HEK293 (cell line): ENCODE data around the gene NEGR1.

ENCODE experiments used
- CTCF ChIA-PET: fragments of 350-600 bp; formaldehyde crosslinking; extraction: SDS; loops from one replicate; lab custom pipeline; 2021; ENCODE audit warnings: antibody characterized with exemption; lab: Yijun Ruan, JAX
- POLR2A ChIA-PET: fragments of 300-600 bp; formaldehyde crosslinking; extraction: SDS; loops from one replicate; lab custom pipeline; 2020; ENCODE audit warnings: antibody characterized with exemption, inconsistent platforms; lab: Yijun Ruan, JAX
- H3K27ac ChIP-seq: fragments of 200-500 bp; sonication (Bioruptor generic); 2 replicates; pipeline ENCODE4 v1.5.1; 2014; ENCODE audit warnings: low read depth, low read length, control low read depth, inconsistent platforms; ENCODE audit errors: extremely low read depth
- H3K36me3 ChIP-seq, 2 experiments: fragments of 200-500 bp in 1 of 2; sonication (Bioruptor generic) in 1 of 2; 1 replicate in 1 of 2; 2 replicates in 1 of 2; pipeline ENCODE4 v1.5.1; 2014 to 2017; ENCODE audit warnings: inconsistent platforms in 2 of 2, low read length in 2 of 2; ENCODE audit not compliant: control insufficient read depth in 2 of 2, insufficient read depth in 1 of 2
- H3K4me1 ChIP-seq: fragments of 200-500 bp; sonication (Bioruptor generic); 2 replicates; pipeline ENCODE4 v1.5.1; 2014; ENCODE audit warnings: mild to moderate bottlenecking, low read length, inconsistent platforms; ENCODE audit not compliant: control insufficient read depth, insufficient read depth
- H3K4me3 ChIP-seq: 2 replicates; pipeline ENCODE4 v1.5.1; 2011; ENCODE audit warnings: low read depth, mild to moderate bottlenecking, control low read depth, low read length, moderate library complexity
- H3K9me3 ChIP-seq: fragments of 200-500 bp; sonication (Bioruptor generic); 2 replicates; pipeline ENCODE4 v1.5.1; 2014; ENCODE audit warnings: low read depth, low read length, inconsistent platforms; ENCODE audit not compliant: control insufficient read depth, insufficient read depth
- HOXD13 ChIP-seq: sonication (generic); formaldehyde crosslinking; IDR thresholded peaks from 2 replicates; pipeline ENCODE4 v1.8.0; 2022; ENCODE audit warnings: missing genetic modification reagents, borderline replicate concordance
- KLF1 ChIP-seq: fragments of 450-650 bp; formaldehyde crosslinking; IDR thresholded peaks from 2 replicates; pipeline ENCODE4 v1.5.1; 2016; ENCODE audit warnings: missing biosample characterization, missing genetic modification characterization
- MZF1 ChIP-seq: fragments of 450-650 bp; formaldehyde crosslinking; IDR thresholded peaks from 2 replicates; pipeline ENCODE4 v1.5.1; 2017; ENCODE audit warnings: missing biosample characterization, missing genetic modification characterization, borderline replicate concordance
- OSR2 ChIP-seq: fragments of 450-650 bp; formaldehyde crosslinking; IDR thresholded peaks from 2 replicates; pipeline ENCODE4 v1.5.1; 2016; ENCODE audit warnings: missing biosample characterization, missing genetic modification characterization
- RBAK ChIP-seq: fragments of 450-650 bp; formaldehyde crosslinking; IDR thresholded peaks from 2 replicates; pipeline ENCODE4 v1.5.1; 2016; ENCODE audit warnings: missing biosample characterization, missing genetic modification characterization
- SCRT1 ChIP-seq: fragments of 450-650 bp; formaldehyde crosslinking; IDR thresholded peaks from 2 replicates; pipeline ENCODE4 v1.5.1; 2016; ENCODE audit warnings: missing biosample characterization, missing genetic modification characterization, borderline replicate concordance
- ZBTB17 ChIP-seq: fragments of 450-650 bp; formaldehyde crosslinking; IDR thresholded peaks from 2 replicates; pipeline ENCODE4 v1.5.1; 2016; ENCODE audit warnings: missing biosample characterization, missing genetic modification characterization
- ZBTB48 ChIP-seq: fragments of 450-650 bp; formaldehyde crosslinking; IDR thresholded peaks from 2 replicates; pipeline ENCODE4 v1.5.1; 2016; ENCODE audit warnings: missing biosample characterization, missing genetic modification characterization
- ZEB2 ChIP-seq: fragments of 450-650 bp; formaldehyde crosslinking; IDR thresholded peaks from 2 replicates; pipeline ENCODE4 v1.5.1; 2016; ENCODE audit warnings: missing biosample characterization, missing genetic modification characterization
- ZIC2 ChIP-seq: fragments of 450-650 bp; formaldehyde crosslinking; IDR thresholded peaks from 2 replicates; pipeline ENCODE4 v1.5.1; 2016; ENCODE audit warnings: missing biosample characterization, missing genetic modification characterization
- ZNF157 ChIP-seq: fragments of 450-650 bp; formaldehyde crosslinking; IDR thresholded peaks from 2 replicates; pipeline ENCODE4 v1.5.1; 2016; ENCODE audit warnings: missing biosample characterization, missing genetic modification characterization
- ZNF23 ChIP-seq: fragments of 450-650 bp; formaldehyde crosslinking; IDR thresholded peaks from 2 replicates; pipeline ENCODE4 v1.5.1; 2016; ENCODE audit warnings: missing biosample characterization, missing genetic modification characterization, borderline replicate concordance
- ZNF248 ChIP-seq: fragments of 450-650 bp; formaldehyde crosslinking; IDR thresholded peaks from 2 replicates; pipeline ENCODE4 v1.5.1; 2017; ENCODE audit warnings: missing biosample characterization, missing genetic modification characterization
- ZNF354C ChIP-seq: fragments of 450-650 bp; formaldehyde crosslinking; IDR thresholded peaks from 2 replicates; pipeline ENCODE4 v1.5.1; 2016; ENCODE audit warnings: missing biosample characterization, missing genetic modification characterization, low read depth, borderline replicate concordance
- ZNF571 ChIP-seq: fragments of 450-650 bp; formaldehyde crosslinking; IDR thresholded peaks from 2 replicates; pipeline ENCODE4 v1.5.0; 2017; ENCODE audit warnings: missing biosample characterization, missing genetic modification characterization
- ZNF626 ChIP-seq: fragments of 450-650 bp; sonication (Bioruptor Pico); formaldehyde crosslinking; IDR thresholded peaks from 2 replicates; pipeline ENCODE4 v1.5.1; 2018; ENCODE audit warnings: missing biosample characterization, missing genetic modification characterization, inconsistent platforms
- ZNF692 ChIP-seq: fragments of 450-650 bp; formaldehyde crosslinking; IDR thresholded peaks from 2 replicates; pipeline ENCODE4 v1.5.1; 2016; ENCODE audit warnings: missing biosample characterization, missing genetic modification characterization
- TF ChIP-seq, protein P1 (sequence below): fragments of 450-650 bp; formaldehyde crosslinking; IDR thresholded peaks from 2 replicates; pipeline ENCODE4 v1.5.1; 2016; ENCODE audit warnings: missing biosample characterization, missing genetic modification characterization
- TF ChIP-seq, protein P2 (sequence below): fragments of 450-650 bp; formaldehyde crosslinking; IDR thresholded peaks from 2 replicates; pipeline ENCODE4 v1.5.1; 2016; ENCODE audit warnings: missing biosample characterization, missing genetic modification characterization
- TF ChIP-seq, protein P3 (sequence below): fragments of 450-650 bp; formaldehyde crosslinking; IDR thresholded peaks from 2 replicates; pipeline ENCODE4 v1.5.1; 2016; ENCODE audit warnings: missing biosample characterization, missing genetic modification characterization
- TF ChIP-seq, protein P4 (sequence below): fragments of 450-650 bp; formaldehyde crosslinking; conservative IDR thresholded peaks from 2 replicates; pipeline ENCODE4 v1.5.1; 2016; ENCODE audit warnings: low read depth, missing biosample characterization, missing genetic modification characterization
- TF ChIP-seq, protein P5 (sequence below): sonication (generic); formaldehyde crosslinking; IDR thresholded peaks from 2 replicates; pipeline ENCODE4 v1.8.1; 2022; ENCODE audit warnings: mild to moderate bottlenecking, moderate library complexity, missing genetic modification reagents

NEGR1 gene

GRCh38 chr1:72094209-72094608 lies 188.1 kb downstream of the NEGR1 start (continued):
- TF ChIP-seq, protein P1, sequence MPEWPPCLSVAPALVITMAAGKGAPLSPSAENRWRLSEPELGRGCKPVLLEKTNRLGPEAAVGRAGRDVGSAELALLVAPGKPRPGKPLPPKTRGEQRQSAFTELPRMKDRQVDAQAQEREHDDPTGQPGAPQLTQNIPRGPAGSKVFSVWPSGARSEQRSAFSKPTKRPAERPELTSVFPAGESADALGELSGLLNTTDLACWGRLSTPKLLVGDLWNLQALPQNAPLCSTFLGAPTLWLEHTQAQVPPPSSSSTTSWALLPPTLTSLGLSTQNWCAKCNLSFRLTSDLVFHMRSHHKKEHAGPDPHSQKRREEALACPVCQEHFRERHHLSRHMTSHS (tag by site-specific recombination) = no peak
- TF ChIP-seq HOXD13 = no peak
- TF ChIP-seq ZNF23 (tag by site-specific recombination) = no peak
- TF ChIP-seq ZIC2 = no peak

DNA sequence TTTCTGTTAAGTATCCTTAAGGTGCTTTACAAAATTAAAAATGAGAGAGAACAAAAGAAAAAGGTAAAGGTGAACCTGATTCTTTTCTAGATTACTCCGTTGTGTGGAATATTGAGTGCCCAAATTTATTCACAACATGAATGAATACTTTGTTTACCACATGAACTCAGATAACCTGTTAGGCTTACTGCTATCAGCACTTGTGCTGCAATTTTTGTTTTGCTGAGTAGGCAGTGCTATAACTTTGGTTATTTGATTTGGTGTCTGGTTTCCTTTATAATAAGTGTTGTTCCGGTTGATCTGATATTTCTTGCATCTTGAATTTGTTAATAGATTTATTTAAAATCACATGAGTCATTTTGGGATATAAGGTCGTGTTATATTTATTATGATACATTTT lies 195.9 kb downstream of the NEGR1 start:
- ChIA-PET POLR2A (no interaction called here), CTCF (no interaction called here)
- Histone ChIP-seq H3K36me3 (no peaks in the 10 kb centered on the region), H3K9me3 (no peaks in the 10 kb centered on the region), H3K27ac (no peak overlapping the region), H3K4me1 (no peaks in the 10 kb centered on the region), H3K4me3 (no peak overlapping the region)
- TF ChIP-seq HOXD13 = no peak
- no peak for TF ChIP-seq MZF1 (tag by site-specific recombination)
- no peak for TF ChIP-seq ZNF248 (tag by site-specific recombination)
- TF ChIP-seq ZBTB48 (tag by site-specific recombination) = no peak
- no peak for TF ChIP-seq ZEB2 (tag by site-specific recombination)
- TF ChIP-seq, protein P2, sequence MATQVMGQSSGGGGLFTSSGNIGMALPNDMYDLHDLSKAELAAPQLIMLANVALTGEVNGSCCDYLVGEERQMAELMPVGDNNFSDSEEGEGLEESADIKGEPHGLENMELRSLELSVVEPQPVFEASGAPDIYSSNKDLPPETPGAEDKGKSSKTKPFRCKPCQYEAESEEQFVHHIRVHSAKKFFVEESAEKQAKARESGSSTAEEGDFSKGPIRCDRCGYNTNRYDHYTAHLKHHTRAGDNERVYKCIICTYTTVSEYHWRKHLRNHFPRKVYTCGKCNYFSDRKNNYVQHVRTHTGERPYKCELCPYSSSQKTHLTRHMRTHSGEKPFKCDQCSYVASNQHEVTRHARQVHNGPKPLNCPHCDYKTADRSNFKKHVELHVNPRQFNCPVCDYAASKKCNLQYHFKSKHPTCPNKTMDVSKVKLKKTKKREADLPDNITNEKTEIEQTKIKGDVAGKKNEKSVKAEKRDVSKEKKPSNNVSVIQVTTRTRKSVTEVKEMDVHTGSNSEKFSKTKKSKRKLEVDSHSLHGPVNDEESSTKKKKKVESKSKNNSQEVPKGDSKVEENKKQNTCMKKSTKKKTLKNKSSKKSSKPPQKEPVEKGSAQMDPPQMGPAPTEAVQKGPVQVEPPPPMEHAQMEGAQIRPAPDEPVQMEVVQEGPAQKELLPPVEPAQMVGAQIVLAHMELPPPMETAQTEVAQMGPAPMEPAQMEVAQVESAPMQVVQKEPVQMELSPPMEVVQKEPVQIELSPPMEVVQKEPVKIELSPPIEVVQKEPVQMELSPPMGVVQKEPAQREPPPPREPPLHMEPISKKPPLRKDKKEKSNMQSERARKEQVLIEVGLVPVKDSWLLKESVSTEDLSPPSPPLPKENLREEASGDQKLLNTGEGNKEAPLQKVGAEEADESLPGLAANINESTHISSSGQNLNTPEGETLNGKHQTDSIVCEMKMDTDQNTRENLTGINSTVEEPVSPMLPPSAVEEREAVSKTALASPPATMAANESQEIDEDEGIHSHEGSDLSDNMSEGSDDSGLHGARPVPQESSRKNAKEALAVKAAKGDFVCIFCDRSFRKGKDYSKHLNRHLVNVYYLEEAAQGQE (tag by site-specific recombination) = no peak
- no peak for TF ChIP-seq KLF1 (tag by site-specific recombination)
- TF ChIP-seq, protein P3, sequence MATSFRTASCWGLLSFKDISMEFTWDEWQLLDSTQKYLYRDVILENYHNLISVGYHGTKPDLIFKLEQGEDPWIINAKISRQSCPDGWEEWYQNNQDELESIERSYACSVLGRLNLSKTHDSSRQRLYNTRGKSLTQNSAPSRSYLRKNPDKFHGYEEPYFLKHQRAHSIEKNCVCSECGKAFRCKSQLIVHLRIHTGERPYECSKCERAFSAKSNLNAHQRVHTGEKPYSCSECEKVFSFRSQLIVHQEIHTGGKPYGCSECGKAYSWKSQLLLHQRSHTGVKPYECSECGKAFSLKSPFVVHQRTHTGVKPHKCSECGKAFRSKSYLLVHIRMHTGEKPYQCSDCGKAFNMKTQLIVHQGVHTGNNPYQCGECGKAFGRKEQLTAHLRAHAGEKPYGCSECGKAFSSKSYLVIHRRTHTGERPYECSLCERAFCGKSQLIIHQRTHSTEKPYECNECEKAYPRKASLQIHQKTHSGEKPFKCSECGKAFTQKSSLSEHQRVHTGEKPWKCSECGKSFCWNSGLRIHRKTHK = no peak
- TF ChIP-seq ZNF157 (tag by site-specific recombination) = no peak
- TF ChIP-seq, protein P4, sequence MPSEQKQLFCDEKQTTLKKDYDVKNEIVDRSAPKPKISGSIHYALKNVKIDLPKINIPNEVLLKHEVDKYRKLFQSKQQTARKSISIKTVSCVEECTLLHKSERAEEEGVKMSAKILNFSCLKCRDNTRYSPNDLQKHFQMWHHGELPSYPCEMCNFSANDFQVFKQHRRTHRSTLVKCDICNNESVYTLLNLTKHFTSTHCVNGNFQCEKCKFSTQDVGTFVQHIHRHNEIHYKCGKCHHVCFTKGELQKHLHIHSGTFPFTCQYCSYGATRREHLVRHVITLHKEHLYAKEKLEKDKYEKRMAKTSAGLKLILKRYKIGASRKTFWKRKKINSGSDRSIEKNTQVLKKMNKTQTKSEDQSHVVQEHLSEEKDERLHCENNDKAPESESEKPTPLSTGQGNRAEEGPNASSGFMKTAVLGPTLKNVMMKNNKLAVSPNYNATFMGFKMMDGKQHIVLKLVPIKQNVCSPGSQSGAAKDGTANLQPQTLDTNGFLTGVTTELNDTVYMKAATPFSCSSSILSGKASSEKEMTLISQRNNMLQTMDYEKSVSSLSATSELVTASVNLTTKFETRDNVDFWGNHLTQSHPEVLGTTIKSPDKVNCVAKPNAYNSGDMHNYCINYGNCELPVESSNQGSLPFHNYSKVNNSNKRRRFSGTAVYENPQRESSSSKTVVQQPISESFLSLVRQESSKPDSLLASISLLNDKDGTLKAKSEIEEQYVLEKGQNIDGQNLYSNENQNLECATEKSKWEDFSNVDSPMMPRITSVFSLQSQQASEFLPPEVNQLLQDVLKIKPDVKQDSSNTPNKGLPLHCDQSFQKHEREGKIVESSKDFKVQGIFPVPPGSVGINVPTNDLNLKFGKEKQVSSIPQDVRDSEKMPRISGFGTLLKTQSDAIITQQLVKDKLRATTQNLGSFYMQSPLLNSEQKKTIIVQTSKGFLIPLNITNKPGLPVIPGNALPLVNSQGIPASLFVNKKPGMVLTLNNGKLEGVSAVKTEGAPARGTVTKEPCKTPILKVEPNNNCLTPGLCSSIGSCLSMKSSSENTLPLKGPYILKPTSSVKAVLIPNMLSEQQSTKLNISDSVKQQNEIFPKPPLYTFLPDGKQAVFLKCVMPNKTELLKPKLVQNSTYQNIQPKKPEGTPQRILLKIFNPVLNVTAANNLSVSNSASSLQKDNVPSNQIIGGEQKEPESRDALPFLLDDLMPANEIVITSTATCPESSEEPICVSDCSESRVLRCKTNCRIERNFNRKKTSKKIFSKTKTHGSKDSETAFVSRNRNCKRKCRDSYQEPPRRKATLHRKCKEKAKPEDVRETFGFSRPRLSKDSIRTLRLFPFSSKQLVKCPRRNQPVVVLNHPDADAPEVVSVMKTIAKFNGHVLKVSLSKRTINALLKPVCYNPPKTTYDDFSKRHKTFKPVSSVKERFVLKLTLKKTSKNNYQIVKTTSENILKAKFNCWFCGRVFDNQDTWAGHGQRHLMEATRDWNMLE (tag by site-specific recombination) = no peak
- TF ChIP-seq ZNF354C (tag by site-specific recombination) = no peak
- no peak for TF ChIP-seq ZNF571 (tag by site-specific recombination)
- TF ChIP-seq, protein P5, sequence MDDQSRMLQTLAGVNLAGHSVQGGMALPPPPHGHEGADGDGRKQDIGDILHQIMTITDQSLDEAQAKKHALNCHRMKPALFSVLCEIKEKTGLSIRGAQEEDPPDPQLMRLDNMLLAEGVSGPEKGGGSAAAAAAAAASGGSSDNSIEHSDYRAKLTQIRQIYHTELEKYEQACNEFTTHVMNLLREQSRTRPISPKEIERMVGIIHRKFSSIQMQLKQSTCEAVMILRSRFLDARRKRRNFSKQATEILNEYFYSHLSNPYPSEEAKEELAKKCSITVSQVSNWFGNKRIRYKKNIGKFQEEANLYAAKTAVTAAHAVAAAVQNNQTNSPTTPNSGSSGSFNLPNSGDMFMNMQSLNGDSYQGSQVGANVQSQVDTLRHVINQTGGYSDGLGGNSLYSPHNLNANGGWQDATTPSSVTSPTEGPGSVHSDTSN (CRISPR knock-in tag) = no peak
- TF ChIP-seq ZNF626 (tag by site-specific recombination) = no peak
- no peak for TF ChIP-seq SCRT1 (tag by site-specific recombination)
- TF ChIP-seq RBAK (tag by site-specific recombination) = no peak
- no peak for TF ChIP-seq OSR2 (tag by site-specific recombination)
- no peak for TF ChIP-seq ZNF692 (tag by site-specific recombination)
- TF ChIP-seq ZBTB17 (tag by site-specific recombination) = no peak
